C4-2B (cell line): ENCODE data around the gene BBOX1.

Experiments
- CTCF ChIP-seq: fragments of 450-650 bp; conservative IDR thresholded peaks from 2 replicates; pipeline ENCODE4 v1.5.1; 2017; ENCODE audit warnings: mild to moderate bottlenecking
- ZFX ChIP-seq: fragments of 450-650 bp; IDR thresholded peaks from 2 replicates; pipeline ENCODE4 v1.6.1; 2017

- no peak for TF ChIP-seq CTCF
- TF ChIP-seq ZFX: no peak
These were observed 15.2 kb upstream of the BBOX1 start for GRCh38 chr11:27025312-27025955.
